H9 (cell line): Measurements from ENCODE around the gene SPDYA. TPM values are rescaled to one million over a fixed set of nuclear protein-coding genes. Genes with fewer than 3 reads are reported as not detected.
"Not testable (repeated sequence)": the region's sequence is repeated elsewhere in the genome, so short reads cannot be mapped to it uniquely, and the experiment has no call there.

Source experiments
- DNase-seq: peaks from one replicate; pipeline ENCODE4 v3.0.0-alpha.2; 2017
- H2AFZ ChIP-seq: one replicate; pipeline ENCODE4 v1.6.1; 2013; ENCODE audit warnings: mild to moderate bottlenecking, low read length, control low read depth, moderate library complexity
- H2AK5ac ChIP-seq: 2 replicates; pipeline ENCODE4 v1.6.1; 2013; ENCODE audit warnings: low read length, control low read depth, mixed read lengths; ENCODE audit not compliant: insufficient read length
- H2BK120ac ChIP-seq: one replicate; pipeline ENCODE4 v1.6.1; 2013; ENCODE audit warnings: low read depth, mild to moderate bottlenecking, low read length, control low read depth, inconsistent platforms; ENCODE audit not compliant: poor library complexity, severe bottlenecking
- H2BK12ac ChIP-seq: 2 replicates; pipeline ENCODE4 v1.6.1; 2013; ENCODE audit warnings: low read length, control low read depth, mixed read lengths, low read depth; ENCODE audit not compliant: insufficient read length
- H2BK15ac ChIP-seq: 2 replicates; pipeline ENCODE4 v1.6.1; 2013; ENCODE audit warnings: low read depth, low read length, control low read depth
- H2BK20ac ChIP-seq: one replicate; pipeline ENCODE4 v1.6.1; 2013; ENCODE audit warnings: low read depth, mild to moderate bottlenecking, low read length, control low read depth, inconsistent platforms; ENCODE audit not compliant: poor library complexity, severe bottlenecking
- H2BK5ac ChIP-seq: 2 replicates; pipeline ENCODE4 v1.6.1; 2013; ENCODE audit warnings: low read length, control low read depth, mixed read lengths; ENCODE audit not compliant: insufficient read length
- H3K14ac ChIP-seq: 2 replicates; pipeline ENCODE4 v1.6.1; 2013; ENCODE audit warnings: low read length, control low read depth; ENCODE audit not compliant: insufficient read depth
- H3K18ac ChIP-seq: 2 replicates; pipeline ENCODE4 v1.6.1; 2013; ENCODE audit warnings: low read depth, mild to moderate bottlenecking, mixed read lengths, low read length, control low read depth; ENCODE audit not compliant: insufficient read length
- H3K23ac ChIP-seq: 2 replicates; pipeline ENCODE4 v1.6.1; 2013; ENCODE audit warnings: low read length, control low read depth, mixed read lengths, low read depth; ENCODE audit not compliant: insufficient read length
- H3K23me2 ChIP-seq: 2 replicates; pipeline ENCODE4 v1.6.1; 2013; ENCODE audit warnings: low read depth, mild to moderate bottlenecking, mixed read lengths, low read length, control low read depth; ENCODE audit not compliant: insufficient read length, poor library complexity, severe bottlenecking
- H3K27ac ChIP-seq: 2 replicates; pipeline ENCODE4 v1.5.1; 2013; ENCODE audit warnings: low read length, control low read depth, mixed read lengths, low read depth; ENCODE audit not compliant: insufficient read length
- H3K27me3 ChIP-seq: 2 replicates; pipeline ENCODE4 v1.6.1; 2013; ENCODE audit warnings: low read length, control low read depth, inconsistent platforms; ENCODE audit not compliant: insufficient read depth
- H3K4ac ChIP-seq: 2 replicates; pipeline ENCODE4 v1.6.1; 2013; ENCODE audit warnings: low read depth, mild to moderate bottlenecking, control low read depth, inconsistent platforms, low read length, moderate library complexity
- H3K4me1 ChIP-seq: 2 replicates; pipeline ENCODE4 v1.6.1; 2013; ENCODE audit warnings: low read length, control low read depth, inconsistent platforms; ENCODE audit not compliant: insufficient read depth
- H3K4me2 ChIP-seq: 2 replicates; pipeline ENCODE4 v1.6.1; 2013; ENCODE audit warnings: low read length, control low read depth, mixed read lengths; ENCODE audit not compliant: insufficient read length, insufficient read depth
- H3K56ac ChIP-seq: 2 replicates; pipeline ENCODE4 v1.6.1; 2013; ENCODE audit warnings: low read depth, mild to moderate bottlenecking, mixed read lengths, low read length, control low read depth; ENCODE audit not compliant: insufficient read length
- H3K79me1 ChIP-seq: 2 replicates; pipeline ENCODE4 v1.6.1; 2013; ENCODE audit warnings: low read depth, mild to moderate bottlenecking, moderate library complexity, low read length, control low read depth, inconsistent platforms; ENCODE audit not compliant: insufficient read depth, poor library complexity, severe bottlenecking
- H3K79me2 ChIP-seq: 2 replicates; pipeline ENCODE4 v1.6.1; 2013; ENCODE audit warnings: low read length, control low read depth, inconsistent platforms; ENCODE audit not compliant: insufficient read depth
- H3K9ac ChIP-seq: 2 replicates; pipeline ENCODE4 v1.6.1; 2013; ENCODE audit warnings: low read length, control low read depth, mixed read lengths; ENCODE audit not compliant: insufficient read length; ENCODE audit errors: extremely low read depth
- H3K9me3 ChIP-seq: one replicate; pipeline ENCODE4 v1.6.1; 2013; ENCODE audit warnings: low read depth, low read length, inconsistent platforms; ENCODE audit not compliant: control insufficient read depth
- H3T11ph ChIP-seq: one replicate; pipeline ENCODE4 v1.6.1; 2013; ENCODE audit warnings: mild to moderate bottlenecking, low read length, control low read depth, inconsistent platforms
- H4K20me1 ChIP-seq: one replicate; pipeline ENCODE4 v1.6.1; 2013; ENCODE audit not compliant: control insufficient read depth, insufficient read length, insufficient read depth
- H4K5ac ChIP-seq: 2 replicates; pipeline ENCODE4 v1.6.1; 2013; ENCODE audit warnings: low read depth, mild to moderate bottlenecking, mixed read lengths, low read length, control low read depth; ENCODE audit not compliant: insufficient read length
- H4K8ac ChIP-seq: replicated peaks from 2 replicates; pipeline ENCODE4 v1.6.1; 2013; ENCODE audit warnings: low read length, control low read depth, mixed read lengths, low read depth; ENCODE audit not compliant: insufficient read length
- H4K91ac ChIP-seq: 2 replicates; pipeline ENCODE4 v1.6.1; 2013; ENCODE audit warnings: low read depth, mild to moderate bottlenecking, moderate library complexity, mixed read lengths, low read length, control low read depth; ENCODE audit not compliant: insufficient read length
- H3K27ac Mint-ChIP-seq, 3 experiments: 2 replicates in 2 of 3; 3 replicates in 1 of 3; pipeline ENCODE4 v1.8.0; 2020 to 2021; ENCODE audit warnings: mixed read lengths in 3 of 3, mild to moderate bottlenecking in 1 of 3, moderate library complexity in 1 of 3
- H3K27me3 Mint-ChIP-seq: 2 replicates; pipeline ENCODE4 v1.8.0; 2021; ENCODE audit warnings: low read depth, mild to moderate bottlenecking, moderate library complexity, mixed read lengths
- H3K36me3 Mint-ChIP-seq, 3 experiments: 2 replicates in 2 of 3; 3 replicates in 1 of 3; pipeline ENCODE4 v1.8.0; 2020 to 2021; ENCODE audit warnings: low read depth in 3 of 3, mixed read lengths in 3 of 3; ENCODE audit not compliant: insufficient read depth in 1 of 3
- H3K4me1 Mint-ChIP-seq, 2 experiments: 2 replicates each; pipeline ENCODE4 v1.8.0; 2020; ENCODE audit warnings: mixed read lengths in 2 of 2
- H3K4me3 Mint-ChIP-seq, 2 experiments: 2 replicates in 1 of 2; 3 replicates in 1 of 2; pipeline ENCODE4 v1.8.0; 2020 to 2021; ENCODE audit warnings: mild to moderate bottlenecking in 2 of 2, mixed read lengths in 2 of 2, moderate library complexity in 1 of 2
- H3K9me3 Mint-ChIP-seq, 2 experiments: 2 replicates in 1 of 2; 3 replicates in 1 of 2; pipeline ENCODE4 v1.8.0; 2020; ENCODE audit warnings: mild to moderate bottlenecking in 2 of 2, mixed read lengths in 2 of 2, moderate library complexity in 1 of 2
- CTCF ChIP-seq: fragments of 200-600 bp; sonication (generic); conservative IDR thresholded peaks from 3 replicates; pipeline ENCODE4 v1.8.0; 2021; ENCODE audit warnings: antibody characterized with exemption, mild to moderate bottlenecking
- WGBS: extraction: QIAGEN DNeasy Blood & Tissue Kit; methylation state at CpG from one replicate; pipeline ENCODE4 v1.1.7; 2013; ENCODE audit warnings: missing lambda C conversion rate, low lambda C conversion rate, mixed read lengths; ENCODE audit not compliant: insufficient read length; ENCODE audit errors: extremely low coverage; 5-methylcytosine and 5-hydroxymethylcytosine counted together
- total RNA-seq: library from RNA; stranded (reverse); gene quantifications from 2 replicates; pipeline ENCODE4 v1.2.1, GENCODE V29; 2021

SPDYA gene
- total RNA-seq, 1 experiment from 2014 or later = 0.52 TPM

GRCh38 chr2:28782423-28782822 lies 28.2 kb upstream of the SPDYA start:
- no peaks in the 10 kb centered on the region for H3K9me3 Mint-ChIP-seq
- DNase-seq = no peak
- 50% methylated on average over 2 of the region's 3 CpGs for WGBS

GRCh38 chr2:28784570-28784969 lies 26.1 kb upstream of the SPDYA start:
- H3K4me1 Mint-ChIP-seq, H2BK12ac ChIP-seq, H3K4me3 Mint-ChIP-seq, H3K4ac ChIP-seq, H2BK5ac ChIP-seq, H4K5ac ChIP-seq, DNase-seq, H2AK5ac ChIP-seq, H3K9me3 ChIP-seq, H3K23ac ChIP-seq, H4K8ac ChIP-seq, H3K4me1 ChIP-seq, H2AFZ ChIP-seq, H3K27me3 ChIP-seq, H3K27me3 Mint-ChIP-seq, H3K9me3 Mint-ChIP-seq, H3K4me2 ChIP-seq, H3K56ac ChIP-seq, H3K27ac ChIP-seq, H3K23me2 ChIP-seq, H4K20me1 ChIP-seq, H2BK20ac ChIP-seq, H3K14ac ChIP-seq, H3K27ac Mint-ChIP-seq, H3K79me2 ChIP-seq, H3K18ac ChIP-seq, H2BK15ac ChIP-seq, H3T11ph ChIP-seq, H3K9ac ChIP-seq, H4K91ac ChIP-seq, H3K79me1 ChIP-seq, H2BK120ac ChIP-seq: not testable (repeated sequence)
- WGBS = no CpG with 5 or more reads among the region's 7 CpGs
- H3K36me3 Mint-ChIP-seq = peaks cover 25 to 68% (median 63%) of the 10 kb centered on the region in 3 experiments; a peak in 6 of 7 replicates

More at GRCh38 chr2:28782423-28782822, 28.2 kb upstream of the SPDYA start:
- H3K4me1 ChIP-seq = no peaks in the 10 kb centered on the region
- no peak for TF ChIP-seq CTCF
- H3K79me1 ChIP-seq = no peaks in the 10 kb centered on the region
- no peak overlapping the region for H2AK5ac ChIP-seq
- no peak overlapping the region for H2BK5ac ChIP-seq
- no peak overlapping the region for H4K8ac ChIP-seq
- H3K4ac ChIP-seq = no peak overlapping the region
- H3K79me2 ChIP-seq = no peaks in the 10 kb centered on the region; the same call in 1 of the 2 replicates
- H4K5ac ChIP-seq = no peak overlapping the region
- peaks cover 26 to 66% (median 62%) of the 10 kb centered on the region in 3 experiments; a peak in 6 of 7 replicates for H3K36me3 Mint-ChIP-seq
- no peak overlapping the region for H3K23ac ChIP-seq
- no peaks in the 10 kb centered on the region for H3K4me1 Mint-ChIP-seq
- H3K23me2 ChIP-seq = no peaks in the 10 kb centered on the region
- H3K18ac ChIP-seq = no peak overlapping the region
- no peak overlapping the region for H3K4me2 ChIP-seq
- no peaks in the 10 kb centered on the region for H3K9me3 ChIP-seq
- H3T11ph ChIP-seq = no peak overlapping the region
- no peak overlapping the region for H3K27ac Mint-ChIP-seq
- H4K20me1 ChIP-seq = no peaks in the 10 kb centered on the region
- H3K14ac ChIP-seq = no peak overlapping the region
- no peak overlapping the region for H2BK12ac ChIP-seq
- H2BK20ac ChIP-seq = no peak overlapping the region
- H2BK15ac ChIP-seq = no peak overlapping the region
- H3K56ac ChIP-seq = no peak overlapping the region
- no peak overlapping the region for H2AFZ ChIP-seq
- H3K27me3 Mint-ChIP-seq = no peaks in the 10 kb centered on the region
- H3K9ac ChIP-seq = no peak overlapping the region
- no peaks in the 10 kb centered on the region for H3K27me3 ChIP-seq
- H3K4me3 Mint-ChIP-seq = no peak overlapping the region
- H4K91ac ChIP-seq = no peak overlapping the region
- no peak overlapping the region for H3K27ac ChIP-seq
- no peak overlapping the region for H2BK120ac ChIP-seq
